WTC11 (cell line): ENCODE data around the gene HNRNPAB. TPM values are rescaled to one million over a fixed set of nuclear protein-coding genes. Genes with fewer than 3 reads are reported as not detected.

Source experiments
- ATAC-seq: fragments of 200-7000 bp; cut with Tn5 transposase; 2 replicates; pipeline ENCODE4 v1.10.0; 2021; ENCODE audit warnings: mild to moderate bottlenecking, moderate library complexity
- CTCF ChIA-PET: fragments of 300-600 bp; sonication (Branson Sonifier 250); formaldehyde crosslinking; loops from one replicate; lab custom pipeline; 2021; ENCODE audit warnings: antibody characterized with exemption; lab: Charles Lee
- POLR2A ChIA-PET: fragments of 350-600 bp; sonication (Branson Sonifier 250); formaldehyde crosslinking; loops from one replicate; lab custom pipeline; 2021; ENCODE audit warnings: antibody characterized with exemption; lab: Charles Lee
- DNase-seq: peaks from one replicate; pipeline ENCODE4 v3.0.0; 2021; ENCODE audit warnings: low spot score
- H3K27ac Mint-ChIP-seq: 2 replicates; pipeline ENCODE4 v1.8.0; 2021; ENCODE audit warnings: mixed read lengths
- H3K27me3 Mint-ChIP-seq: 2 replicates; pipeline ENCODE4 v1.8.0; 2021; ENCODE audit warnings: low read depth, mild to moderate bottlenecking, moderate library complexity, mixed read lengths
- H3K36me3 Mint-ChIP-seq: 2 replicates; pipeline ENCODE4 v1.8.0; 2021; ENCODE audit warnings: mixed read lengths
- H3K4me1 Mint-ChIP-seq: 2 replicates; pipeline ENCODE4 v1.8.0; 2022; ENCODE audit warnings: mixed read lengths
- H3K4me3 Mint-ChIP-seq: 2 replicates; pipeline ENCODE4 v1.8.0; 2021; ENCODE audit warnings: mild to moderate bottlenecking, moderate library complexity, mixed read lengths
- H3K9me3 Mint-ChIP-seq: 2 replicates; pipeline ENCODE4 v1.8.0; 2021; ENCODE audit warnings: mixed read lengths
- ATF1 ChIP-seq: sonication (generic); formaldehyde crosslinking; IDR thresholded peaks from 2 replicates; pipeline ENCODE4 v1.8.1; 2023; ENCODE audit warnings: mild to moderate bottlenecking, moderate library complexity, missing genetic modification reagents
- ETV6 ChIP-seq: sonication (generic); formaldehyde crosslinking; IDR thresholded peaks from 2 replicates; pipeline ENCODE4 v1.8.1; 2022; ENCODE audit warnings: mild to moderate bottlenecking, missing genetic modification reagents
- FOXK1 ChIP-seq: sonication (generic); formaldehyde crosslinking; IDR thresholded peaks from 2 replicates; pipeline ENCODE4 v1.8.0; 2022; ENCODE audit warnings: mild to moderate bottlenecking, moderate library complexity, missing genetic modification reagents
- JUN ChIP-seq: sonication (generic); formaldehyde crosslinking; IDR thresholded peaks from 2 replicates; pipeline ENCODE4 v1.8.0; 2023; ENCODE audit warnings: mild to moderate bottlenecking, missing genetic modification reagents
- NFYB ChIP-seq: sonication (generic); formaldehyde crosslinking; conservative IDR thresholded peaks from 2 replicates; pipeline ENCODE4 v1.8.0; 2022; ENCODE audit warnings: low read depth, missing genetic modification reagents
- ZNF121 ChIP-seq: sonication (generic); formaldehyde crosslinking; IDR thresholded peaks from 2 replicates; pipeline ENCODE4 v1.8.0; 2023; ENCODE audit warnings: missing genetic modification reagents
- ZNF416 ChIP-seq: fragments of 250-450 bp; sonication (Bioruptor Pico); IDR thresholded peaks from 2 replicates; pipeline ENCODE4 v1.9.0; 2021; ENCODE audit warnings: mild to moderate bottlenecking, inconsistent platforms
- ZNF532 ChIP-seq: fragments of 250-450 bp; sonication (Bioruptor Pico); IDR thresholded peaks from 2 replicates; pipeline ENCODE4 v1.9.0; 2021; ENCODE audit warnings: mild to moderate bottlenecking, borderline replicate concordance
- total RNA-seq: library from RNA; stranded (reverse); gene quantifications from 3 replicates; pipeline ENCODE4 v1.2.3, GENCODE V29; 2021
- TF ChIP-seq, protein P1 (sequence below): sonication (generic); formaldehyde crosslinking; IDR thresholded peaks from 2 replicates; pipeline ENCODE4 v1.8.1; 2023; ENCODE audit warnings: mild to moderate bottlenecking, missing genetic modification reagents, borderline replicate concordance
- TF ChIP-seq, protein P2 (sequence below): sonication (generic); formaldehyde crosslinking; IDR thresholded peaks from 2 replicates; pipeline ENCODE4 v1.8.1; 2023; ENCODE audit warnings: mild to moderate bottlenecking, missing genetic modification reagents
- TF ChIP-seq, protein P3 (sequence below): sonication (generic); formaldehyde crosslinking; IDR thresholded peaks from 2 replicates; pipeline ENCODE4 v1.8.1; 2022; ENCODE audit warnings: low read depth, mild to moderate bottlenecking, moderate library complexity, missing genetic modification reagents, borderline replicate concordance

HNRNPAB gene
- total RNA-seq, 1 experiment from 2014 or later: 457 TPM

DNA sequence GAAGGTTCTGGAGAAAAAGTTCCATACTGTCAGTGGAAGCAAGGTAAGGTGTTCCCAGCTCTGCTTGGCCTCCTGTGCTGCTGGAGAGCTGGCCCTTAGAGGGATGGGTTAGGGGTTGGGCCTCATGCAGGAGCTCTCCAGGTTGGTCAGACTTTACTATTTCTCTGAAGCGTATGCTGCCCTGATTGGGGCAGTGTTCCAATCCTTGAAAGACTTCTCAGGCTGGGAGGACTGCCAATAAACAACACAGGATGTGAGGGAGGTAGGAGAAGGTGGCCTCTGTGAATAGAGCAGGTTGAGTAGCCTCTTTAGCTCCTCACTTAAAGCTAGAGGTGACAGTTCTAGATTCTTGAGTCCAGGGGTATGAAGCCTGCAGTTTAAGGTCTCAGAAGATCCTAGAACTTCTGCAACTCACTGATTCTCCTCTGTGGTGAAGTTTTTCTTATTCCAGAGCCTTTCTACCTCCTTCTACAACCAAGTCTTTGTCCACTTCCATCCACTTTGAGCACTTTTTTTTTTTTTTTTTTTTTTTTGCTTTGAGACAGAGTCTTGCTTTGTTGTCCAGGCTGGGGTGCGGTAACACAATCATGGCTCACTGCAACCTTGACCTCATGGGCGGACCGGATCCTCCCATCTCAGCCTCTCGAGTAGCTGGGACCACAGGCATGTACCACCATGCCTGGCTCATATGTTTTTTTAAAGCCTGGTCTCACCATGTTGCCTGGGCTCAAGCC, 3.0 kb downstream of the HNRNPAB start:
- CTCF ChIA-PET: interaction anchor here (0.6 to 1.1 kb wide), 3 partner anchors 11 to 30 kb away, joined by 3 to 6 read pairs (median 4); no protein-coding TSS in a partner anchor
- Mint-ChIP-seq H3K27me3 (peaks cover under 1% of the 10 kb centered on the region; the same call in 1 of the 2 replicates), H3K9me3 (no peaks in the 10 kb centered on the region), H3K27ac (0 out of 2 replicates have a peak overlapping the region, but pooled peaks have one; percentile 64), H3K36me3 (peaks cover 73% of the 10 kb centered on the region), H3K4me1 (peaks cover 21% of the 10 kb centered on the region), H3K4me3 (peak overlapping the region; percentile 80; the same call in 1 of the 2 replicates)
- no peak for ATAC-seq
- TF ChIP-seq ETV6 (CRISPR knock-in tag) (no peak), ZNF121 (CRISPR knock-in tag) (peak; percentile 13; the same call in 1 of the 2 replicates)
- no peak for DNase-seq
- POLR2A ChIA-PET: interaction anchor here (0.5 kb wide), 1 partner anchor 1697 kb away, joined by 3 read pairs; no protein-coding TSS in a partner anchor

DNA sequence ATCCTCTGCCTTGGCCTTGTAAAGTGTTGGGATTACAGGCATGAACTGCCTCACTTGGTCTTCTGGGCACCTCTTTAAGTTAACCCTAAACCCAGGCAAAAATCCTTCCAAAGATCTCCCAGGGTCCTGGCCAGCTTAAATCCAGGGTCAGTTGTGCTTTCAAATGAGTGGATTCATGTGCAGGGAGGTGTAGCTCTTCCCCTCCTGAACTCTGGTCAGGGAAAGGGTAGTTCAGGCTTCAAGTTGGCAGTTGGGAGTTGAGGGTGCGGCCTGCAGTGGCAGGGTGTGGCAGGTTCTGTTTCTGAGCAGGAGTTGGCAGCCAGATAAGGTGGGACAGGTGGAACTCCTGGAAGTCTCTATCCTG, 3.6 kb downstream of the HNRNPAB start:
- TF ChIP-seq NFYB (CRISPR knock-in tag) (no peak), ZNF532 (no peak), FOXK1 (CRISPR knock-in tag) (no peak), ATF1 (CRISPR knock-in tag) (no peak), ZNF416 (CRISPR knock-in tag) (no peak), JUN (no peak)
- TF ChIP-seq, protein P1, sequence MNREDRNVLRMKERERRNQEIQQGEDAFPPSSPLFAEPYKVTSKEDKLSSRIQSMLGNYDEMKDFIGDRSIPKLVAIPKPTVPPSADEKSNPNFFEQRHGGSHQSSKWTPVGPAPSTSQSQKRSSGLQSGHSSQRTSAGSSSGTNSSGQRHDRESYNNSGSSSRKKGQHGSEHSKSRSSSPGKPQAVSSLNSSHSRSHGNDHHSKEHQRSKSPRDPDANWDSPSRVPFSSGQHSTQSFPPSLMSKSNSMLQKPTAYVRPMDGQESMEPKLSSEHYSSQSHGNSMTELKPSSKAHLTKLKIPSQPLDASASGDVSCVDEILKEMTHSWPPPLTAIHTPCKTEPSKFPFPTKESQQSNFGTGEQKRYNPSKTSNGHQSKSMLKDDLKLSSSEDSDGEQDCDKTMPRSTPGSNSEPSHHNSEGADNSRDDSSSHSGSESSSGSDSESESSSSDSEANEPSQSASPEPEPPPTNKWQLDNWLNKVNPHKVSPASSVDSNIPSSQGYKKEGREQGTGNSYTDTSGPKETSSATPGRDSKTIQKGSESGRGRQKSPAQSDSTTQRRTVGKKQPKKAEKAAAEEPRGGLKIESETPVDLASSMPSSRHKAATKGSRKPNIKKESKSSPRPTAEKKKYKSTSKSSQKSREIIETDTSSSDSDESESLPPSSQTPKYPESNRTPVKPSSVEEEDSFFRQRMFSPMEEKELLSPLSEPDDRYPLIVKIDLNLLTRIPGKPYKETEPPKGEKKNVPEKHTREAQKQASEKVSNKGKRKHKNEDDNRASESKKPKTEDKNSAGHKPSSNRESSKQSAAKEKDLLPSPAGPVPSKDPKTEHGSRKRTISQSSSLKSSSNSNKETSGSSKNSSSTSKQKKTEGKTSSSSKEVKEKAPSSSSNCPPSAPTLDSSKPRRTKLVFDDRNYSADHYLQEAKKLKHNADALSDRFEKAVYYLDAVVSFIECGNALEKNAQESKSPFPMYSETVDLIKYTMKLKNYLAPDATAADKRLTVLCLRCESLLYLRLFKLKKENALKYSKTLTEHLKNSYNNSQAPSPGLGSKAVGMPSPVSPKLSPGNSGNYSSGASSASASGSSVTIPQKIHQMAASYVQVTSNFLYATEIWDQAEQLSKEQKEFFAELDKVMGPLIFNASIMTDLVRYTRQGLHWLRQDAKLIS: no peak
- TF ChIP-seq, protein P2, sequence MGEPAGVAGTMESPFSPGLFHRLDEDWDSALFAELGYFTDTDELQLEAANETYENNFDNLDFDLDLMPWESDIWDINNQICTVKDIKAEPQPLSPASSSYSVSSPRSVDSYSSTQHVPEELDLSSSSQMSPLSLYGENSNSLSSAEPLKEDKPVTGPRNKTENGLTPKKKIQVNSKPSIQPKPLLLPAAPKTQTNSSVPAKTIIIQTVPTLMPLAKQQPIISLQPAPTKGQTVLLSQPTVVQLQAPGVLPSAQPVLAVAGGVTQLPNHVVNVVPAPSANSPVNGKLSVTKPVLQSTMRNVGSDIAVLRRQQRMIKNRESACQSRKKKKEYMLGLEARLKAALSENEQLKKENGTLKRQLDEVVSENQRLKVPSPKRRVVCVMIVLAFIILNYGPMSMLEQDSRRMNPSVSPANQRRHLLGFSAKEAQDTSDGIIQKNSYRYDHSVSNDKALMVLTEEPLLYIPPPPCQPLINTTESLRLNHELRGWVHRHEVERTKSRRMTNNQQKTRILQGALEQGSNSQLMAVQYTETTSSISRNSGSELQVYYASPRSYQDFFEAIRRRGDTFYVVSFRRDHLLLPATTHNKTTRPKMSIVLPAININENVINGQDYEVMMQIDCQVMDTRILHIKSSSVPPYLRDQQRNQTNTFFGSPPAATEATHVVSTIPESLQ (CRISPR knock-in tag): no peak
- TF ChIP-seq, protein P3, sequence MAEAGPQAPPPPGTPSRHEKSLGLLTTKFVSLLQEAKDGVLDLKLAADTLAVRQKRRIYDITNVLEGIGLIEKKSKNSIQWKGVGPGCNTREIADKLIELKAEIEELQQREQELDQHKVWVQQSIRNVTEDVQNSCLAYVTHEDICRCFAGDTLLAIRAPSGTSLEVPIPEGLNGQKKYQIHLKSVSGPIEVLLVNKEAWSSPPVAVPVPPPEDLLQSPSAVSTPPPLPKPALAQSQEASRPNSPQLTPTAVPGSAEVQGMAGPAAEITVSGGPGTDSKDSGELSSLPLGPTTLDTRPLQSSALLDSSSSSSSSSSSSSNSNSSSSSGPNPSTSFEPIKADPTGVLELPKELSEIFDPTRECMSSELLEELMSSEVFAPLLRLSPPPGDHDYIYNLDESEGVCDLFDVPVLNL (CRISPR knock-in tag): no peak
- TF ChIP-seq, all 79 proteins: peak for 0
- POLR2A ChIA-PET: no interaction called here
- DNase-seq (no peak), ATAC-seq (no peak)
- Mint-ChIP-seq H3K27ac (peak overlapping the region; percentile 59), H3K9me3 (no peaks in the 10 kb centered on the region), H3K4me3 (no peak overlapping the region), H3K36me3 (peaks cover 79% of the 10 kb centered on the region), H3K27me3 (no peaks in the 10 kb centered on the region; the same call in 1 of the 2 replicates), H3K4me1 (peaks cover 21% of the 10 kb centered on the region)
- CTCF ChIA-PET: interaction anchor here (0.9 to 1.1 kb wide), 2 partner anchors 11 to 30 kb away, joined by 3 to 6 read pairs; no protein-coding TSS in a partner anchor
